Measurements from ENCODE around the gene ANKRD53.

- no peak for TF ChIP-seq EZH2 (IDR thresholded peaks at IDR 0.05; ENCODE audit: borderline replicate concordance, insufficient read depth, low read depth, low read length, poor library complexity, severe bottlenecking)
- no peak for TF ChIP-seq CTCF (IDR thresholded peaks at IDR 0.05)
These were observed 4.5 kb downstream of the ANKRD53 start for GRCh38 chr2:70982971-70983370.
